ENCODE data around the gene KCTD5.

Gene KCTD5

DNA sequence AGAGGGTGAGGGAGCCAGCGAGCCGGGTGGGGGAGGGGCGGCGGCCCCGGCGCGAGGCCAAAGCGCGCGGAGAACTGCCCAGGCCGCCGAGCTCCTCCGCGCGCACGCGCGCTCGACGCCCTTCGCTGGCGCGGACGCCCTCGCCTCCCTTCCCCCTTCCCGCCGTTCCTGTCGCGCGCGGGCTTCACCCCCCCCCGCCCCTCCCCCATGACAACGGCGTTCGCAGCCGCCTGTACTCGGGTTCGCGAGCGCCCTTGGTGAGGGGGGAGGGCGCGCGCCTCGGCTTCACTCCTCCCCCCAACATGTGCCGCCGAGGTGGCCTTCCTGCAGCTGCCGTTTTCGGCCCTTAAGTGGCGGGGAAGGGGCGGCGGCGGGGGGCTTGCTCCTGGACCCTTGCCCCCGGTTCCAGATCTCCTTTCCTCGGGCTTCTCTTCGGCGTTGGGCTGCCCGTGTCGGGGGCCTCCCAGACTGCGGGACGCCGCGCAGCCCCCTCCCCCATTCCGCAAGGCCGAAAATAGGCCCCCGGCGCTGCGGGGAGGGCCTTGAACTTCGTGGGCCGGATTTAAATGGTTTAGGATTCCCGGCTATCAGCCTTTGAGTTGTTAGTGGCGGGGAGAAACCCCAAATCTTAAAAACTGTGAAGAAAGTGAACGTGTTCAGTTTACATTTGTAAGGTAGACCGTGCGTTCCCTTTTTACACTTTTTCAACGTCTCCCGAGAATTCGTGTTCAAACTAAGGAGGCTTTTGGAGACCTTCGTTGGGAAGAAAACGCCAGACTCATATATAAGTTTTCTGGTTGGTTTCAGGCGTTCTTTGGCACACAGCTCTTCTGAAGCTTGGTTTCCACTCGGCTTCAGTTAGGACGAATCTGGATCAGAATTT, 70.8 kb downstream of the KCTD5 start:
- no peak for DNase-seq

DNA sequence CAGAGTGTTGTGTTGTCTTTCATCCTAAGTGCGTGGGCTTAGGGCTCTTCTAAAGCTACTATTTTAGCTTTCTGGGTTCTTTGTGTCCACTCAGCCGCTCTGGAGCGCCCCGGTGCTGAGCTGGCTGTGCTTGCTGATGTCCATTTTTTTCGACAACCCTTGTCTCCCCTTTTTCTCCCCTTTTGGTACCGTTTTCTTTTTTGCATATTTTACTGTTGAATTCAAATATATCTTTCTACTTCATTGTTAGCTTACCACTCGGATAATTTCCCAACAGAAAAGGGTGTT, 71.4 kb downstream of the KCTD5 start:
- no peak for DNase-seq

DNA sequence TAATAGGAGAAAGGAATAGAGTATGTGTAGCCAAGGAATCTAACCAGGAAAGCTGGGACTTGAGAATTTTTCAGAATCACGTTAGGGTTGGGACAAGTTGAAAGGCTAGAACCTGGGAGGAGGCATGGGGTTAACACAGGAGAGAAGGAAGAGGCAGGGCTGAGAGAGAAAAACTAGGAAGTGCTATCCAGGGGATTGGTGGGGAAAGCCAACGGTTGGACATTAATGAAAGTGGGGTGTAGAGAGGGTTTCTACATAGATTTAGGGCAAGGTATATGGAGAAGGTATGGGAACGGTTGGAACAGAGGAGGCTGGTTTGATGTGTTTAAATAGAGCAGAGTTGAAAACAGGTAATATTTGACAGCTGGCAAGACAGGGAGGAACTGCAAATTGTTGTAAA, 72.8 kb downstream of the KCTD5 start:
- no peak for DNase-seq

- DNase-seq: no peak
Observed at GRCh38 chr16:2756288-2757015, 74.1 kb downstream of the KCTD5 start.

- no peak for DNase-seq
Observed at GRCh38 chr16:2757344-2757743, 75.0 kb downstream of the KCTD5 start.

All from activated gamma-delta T cell treated with Interleukin-2 at 50 U/mL for 16 hours (primary cell).